HEK293 (cell line): Measurements from ENCODE around the gene PLEKHG1.

Experiments used
- CTCF ChIA-PET: fragments of 350-600 bp; formaldehyde crosslinking; extraction: SDS; loops from one replicate; lab custom pipeline; 2021; ENCODE audit warnings: antibody characterized with exemption; lab: Yijun Ruan, JAX
- POLR2A ChIA-PET: fragments of 300-600 bp; formaldehyde crosslinking; extraction: SDS; loops from one replicate; lab custom pipeline; 2020; ENCODE audit warnings: antibody characterized with exemption, inconsistent platforms; lab: Yijun Ruan, JAX
- H3K27ac ChIP-seq: fragments of 200-500 bp; sonication (Bioruptor generic); 2 replicates; pipeline ENCODE4 v1.5.1; 2014; ENCODE audit warnings: low read depth, low read length, control low read depth, inconsistent platforms; ENCODE audit errors: extremely low read depth
- H3K36me3 ChIP-seq, 2 experiments: fragments of 200-500 bp in 1 of 2; sonication (Bioruptor generic) in 1 of 2; 1 replicate in 1 of 2; 2 replicates in 1 of 2; pipeline ENCODE4 v1.5.1; 2014 to 2017; ENCODE audit warnings: inconsistent platforms in 2 of 2, low read length in 2 of 2; ENCODE audit not compliant: control insufficient read depth in 2 of 2, insufficient read depth in 1 of 2
- H3K4me1 ChIP-seq: fragments of 200-500 bp; sonication (Bioruptor generic); 2 replicates; pipeline ENCODE4 v1.5.1; 2014; ENCODE audit warnings: mild to moderate bottlenecking, low read length, inconsistent platforms; ENCODE audit not compliant: control insufficient read depth, insufficient read depth
- H3K4me3 ChIP-seq: 2 replicates; pipeline ENCODE4 v1.5.1; 2011; ENCODE audit warnings: low read depth, mild to moderate bottlenecking, control low read depth, low read length, moderate library complexity
- H3K9me3 ChIP-seq: fragments of 200-500 bp; sonication (Bioruptor generic); 2 replicates; pipeline ENCODE4 v1.5.1; 2014; ENCODE audit warnings: low read depth, low read length, inconsistent platforms; ENCODE audit not compliant: control insufficient read depth, insufficient read depth
- FEZF1 ChIP-seq: fragments of 450-650 bp; formaldehyde crosslinking; IDR thresholded peaks from 2 replicates; pipeline ENCODE4 v1.5.1; 2016; ENCODE audit warnings: missing biosample characterization, missing genetic modification characterization
- GLIS1 ChIP-seq: fragments of 450-650 bp; formaldehyde crosslinking; IDR thresholded peaks from 2 replicates; pipeline ENCODE4 v1.5.1; 2016; ENCODE audit warnings: missing biosample characterization, missing genetic modification characterization
- OSR2 ChIP-seq: fragments of 450-650 bp; formaldehyde crosslinking; IDR thresholded peaks from 2 replicates; pipeline ENCODE4 v1.5.1; 2016; ENCODE audit warnings: missing biosample characterization, missing genetic modification characterization
- OVOL3 ChIP-seq: fragments of 450-650 bp; formaldehyde crosslinking; IDR thresholded peaks from 2 replicates; pipeline ENCODE4 v1.5.1; 2016; ENCODE audit warnings: missing biosample characterization, missing genetic modification characterization
- PRDM10 ChIP-seq: fragments of 450-650 bp; formaldehyde crosslinking; IDR thresholded peaks from 2 replicates; pipeline ENCODE4 v1.5.1; 2016; ENCODE audit warnings: missing biosample characterization, missing genetic modification characterization
- PRDM2 ChIP-seq: fragments of 450-650 bp; formaldehyde crosslinking; IDR thresholded peaks from 2 replicates; pipeline ENCODE4 v1.5.1; 2016; ENCODE audit warnings: missing biosample characterization, missing genetic modification characterization, borderline replicate concordance
- SP7 ChIP-seq: fragments of 450-650 bp; formaldehyde crosslinking; IDR thresholded peaks from 2 replicates; pipeline ENCODE4 v1.5.1; 2016; ENCODE audit warnings: missing biosample characterization, missing genetic modification characterization
- ZBTB49 ChIP-seq: fragments of 450-650 bp; formaldehyde crosslinking; IDR thresholded peaks from 2 replicates; pipeline ENCODE4 v1.5.1; 2016; ENCODE audit warnings: missing biosample characterization, missing genetic modification characterization, low read depth
- ZNF114 ChIP-seq: fragments of 450-650 bp; formaldehyde crosslinking; IDR thresholded peaks from 2 replicates; pipeline ENCODE4 v1.5.0; 2017; ENCODE audit warnings: missing biosample characterization, missing genetic modification characterization
- ZNF121 ChIP-seq: fragments of 450-650 bp; formaldehyde crosslinking; IDR thresholded peaks from 2 replicates; pipeline ENCODE4 v1.5.1; 2016; ENCODE audit warnings: missing biosample characterization, missing genetic modification characterization
- ZNF19 ChIP-seq: fragments of 450-650 bp; formaldehyde crosslinking; IDR thresholded peaks from 2 replicates; pipeline ENCODE4; 2016; ENCODE audit warnings: missing biosample characterization, missing genetic modification characterization, low read depth
- ZNF23 ChIP-seq: fragments of 450-650 bp; formaldehyde crosslinking; IDR thresholded peaks from 2 replicates; pipeline ENCODE4 v1.5.1; 2016; ENCODE audit warnings: missing biosample characterization, missing genetic modification characterization, borderline replicate concordance
- ZNF280C ChIP-seq: fragments of 450-650 bp; formaldehyde crosslinking; IDR thresholded peaks from 2 replicates; pipeline ENCODE4 v1.5.1; 2016; ENCODE audit warnings: missing biosample characterization, missing genetic modification characterization
- ZNF335 ChIP-seq: fragments of 450-650 bp; formaldehyde crosslinking; conservative IDR thresholded peaks from 2 replicates; pipeline ENCODE4 v1.5.1; 2016; ENCODE audit warnings: missing biosample characterization, missing genetic modification characterization
- ZNF692 ChIP-seq: fragments of 450-650 bp; formaldehyde crosslinking; IDR thresholded peaks from 2 replicates; pipeline ENCODE4 v1.5.1; 2016; ENCODE audit warnings: missing biosample characterization, missing genetic modification characterization
- ZXDB ChIP-seq: fragments of 450-650 bp; formaldehyde crosslinking; IDR thresholded peaks from 2 replicates; pipeline ENCODE4 v1.5.1; 2016; ENCODE audit warnings: missing biosample characterization, missing genetic modification characterization

The PLEKHG1 gene

GRCh38 chr6:150622476-150622875 is 22.8 kb downstream of the PLEKHG1 start (continued):
- TF ChIP-seq ZNF114 (tag by site-specific recombination) (no peak), ZNF121 (no peak)

- no peak overlapping the region for H3K4me3 ChIP-seq
Observed at GRCh38 chr6:150622941-150623874, 23.5 kb downstream of the PLEKHG1 start.

More at GRCh38 chr6:150622941-150623874, 23.5 kb downstream of the PLEKHG1 start:
- peaks cover 22% of the 10 kb centered on the region for H3K4me1 ChIP-seq
- TF ChIP-seq ZNF23 (tag by site-specific recombination) (no peak), GLIS1 (tag by site-specific recombination) (no peak), ZXDB (tag by site-specific recombination) (peak; percentile 46), ZBTB49 (tag by site-specific recombination) (no peak), ZNF335 (tag by site-specific recombination) (0 out of 2 replicates have a peak, but pooled peaks have one; percentile 13), OVOL3 (tag by site-specific recombination) (no peak), PRDM2 (tag by site-specific recombination) (no peak), ZNF280C (tag by site-specific recombination) (no peak), PRDM10 (peak; percentile 72), FEZF1 (tag by site-specific recombination) (peak; percentile 82), ZNF692 (no peak), OSR2 (tag by site-specific recombination) (peak; percentile 77; the same call in 1 of the 2 replicates), SP7 (no peak), ZNF19 (no peak)
- no peaks in the 10 kb centered on the region for H3K36me3 ChIP-seq
- ChIA-PET CTCF (interaction anchor here (0.7 kb wide), 1 partner anchor 614 kb away, joined by 3 read pairs; no protein-coding TSS in a partner anchor), POLR2A (interaction anchor here (0.8 kb wide), 1 partner anchor 16 kb away, joined by 4 read pairs; no protein-coding TSS in a partner anchor)
- no peaks in the 10 kb centered on the region for H3K9me3 ChIP-seq
- peak overlapping the region; percentile 26; the same call in 1 of the 2 replicates for H3K27ac ChIP-seq
